Epithelial cell of proximal tubule (primary cell): ENCODE results near the gene RHOU. TPM values are rescaled to one million over a fixed set of nuclear protein-coding genes. Genes with fewer than 3 reads are reported as not detected.

Experiments used
- DNase-seq: peaks from one replicate; pipeline ENCODE4 v3.0.0-alpha.2; 2011; ENCODE audit warnings: low read depth
- H3K4me3 ChIP-seq: 2 replicates; pipeline ENCODE4 v1.5.1; 2011; ENCODE audit warnings: low read depth, mild to moderate bottlenecking, low read length
- CTCF ChIP-seq: conservative IDR thresholded peaks from 2 replicates; pipeline ENCODE4 v1.5.1; 2012; ENCODE audit warnings: low read depth, mild to moderate bottlenecking, low read length
- total RNA-seq: library from RNA; depleted of rRNA; stranded (reverse); fragments of >200 nt; gene quantifications from 2 replicates; pipeline ENCODE4 v1.2.3, GENCODE V29; 2015

Gene RHOU
- total RNA-seq, 1 donor from 2014 or later: 0.58 TPM

- TF ChIP-seq CTCF: no peak
- no peak for DNase-seq
- H3K4me3 ChIP-seq: no peak overlapping the region
Measured at GRCh38 chr1:228783418-228784040, 48.2 kb downstream of the RHOU start.

- no peak for DNase-seq
- no peak for TF ChIP-seq CTCF
- H3K4me3 ChIP-seq: no peak overlapping the region
Measured at GRCh38 chr1:228784181-228784580, 48.9 kb downstream of the RHOU start.

- TF ChIP-seq CTCF: no peak
- no peak overlapping the region for H3K4me3 ChIP-seq
- DNase-seq: no peak
Measured at GRCh38 chr1:228785366-228786330, 50.4 kb downstream of the RHOU start.

- no peak for DNase-seq
- no peak for TF ChIP-seq CTCF
- H3K4me3 ChIP-seq: no peak overlapping the region
Measured at GRCh38 chr1:228786361-228787129, 51.3 kb downstream of the RHOU start.

- no peak overlapping the region for H3K4me3 ChIP-seq
- TF ChIP-seq CTCF: no peak
- no peak for DNase-seq
Measured at GRCh38 chr1:228791791-228792190, 56.5 kb downstream of the RHOU start.

GRCh38 chr1:228792601-228793000 is 57.3 kb downstream of the RHOU start:
- no peak for TF ChIP-seq CTCF
- DNase-seq: no peak
- no peak overlapping the region for H3K4me3 ChIP-seq
